Femur (tissue), 1 donor: ENCODE results near the gene KIF20B.
"Not testable (repeated sequence)": the region's sequence is repeated elsewhere in the genome, so short reads cannot be mapped to it uniquely, and the experiment has no call there.

Source experiments
- DNase-seq: peaks from one replicate; pipeline ENCODE4 v3.0.0-alpha.2; 2017

Gene KIF20B

GRCh38 chr10:89789188-89789877 is 87.9 kb downstream of the KIF20B start:
- DNase-seq: no peak

- DNase-seq: no peak
These were observed 90.8 kb downstream of the KIF20B start for GRCh38 chr10:89792187-89792586.

- DNase-seq: peak; percentile 40
These were observed 92.4 kb downstream of the KIF20B start for GRCh38 chr10:89793649-89794254.

GRCh38 chr10:89795840-89796239 is 94.5 kb downstream of the KIF20B start:
- no peak for DNase-seq

- no peak for DNase-seq
These were observed 96.7 kb downstream of the KIF20B start for GRCh38 chr10:89798092-89798491.

GRCh38 chr10:89799573-89799972 is 98.2 kb downstream of the KIF20B start:
- no peak for DNase-seq

- no peak for DNase-seq
These were observed 104.2 kb downstream of the KIF20B start for GRCh38 chr10:89805599-89806013.

GRCh38 chr10:89808842-89809241 is 107.5 kb downstream of the KIF20B start:
- no peak for DNase-seq

- DNase-seq: no peak
These were observed 108.4 kb downstream of the KIF20B start for GRCh38 chr10:89809766-89810165.

GRCh38 chr10:89810908-89811525 is 109.6 kb downstream of the KIF20B start:
- DNase-seq: no peak

- DNase-seq: no peak
These were observed 112.2 kb downstream of the KIF20B start for GRCh38 chr10:89813546-89813945.

- no peak for DNase-seq
These were observed 112.9 kb downstream of the KIF20B start for GRCh38 chr10:89814278-89814677.

- DNase-seq: no peak
These were observed 113.9 kb downstream of the KIF20B start for GRCh38 chr10:89815049-89815853.

- not testable (repeated sequence) for DNase-seq
These were observed 117.6 kb downstream of the KIF20B start for GRCh38 chr10:89819008-89819407.
